HG03439 (cell line): ENCODE measurements around the gene SNAP25.

Experiments
- ATAC-seq: cut with Tn5 transposase; IDR thresholded peaks from one replicate; pipeline ENCODE4 v1.9.1; 2021; ENCODE audit warnings: mild to moderate bottlenecking, moderate library complexity; ENCODE audit not compliant: unreplicated experiment

SNAP25 gene

GRCh38 chr20:10218536-10219451 is at the start of gene SNAP25:
SNAP25 (plus strand) TSS chr20:10218830; CDS start chr20:10275492, 56,662 bp downstream.
- no peak for ATAC-seq

GRCh38 chr20:10169752-10170151 is 48.9 kb upstream of the SNAP25 start:
- no peak for ATAC-seq

DNA sequence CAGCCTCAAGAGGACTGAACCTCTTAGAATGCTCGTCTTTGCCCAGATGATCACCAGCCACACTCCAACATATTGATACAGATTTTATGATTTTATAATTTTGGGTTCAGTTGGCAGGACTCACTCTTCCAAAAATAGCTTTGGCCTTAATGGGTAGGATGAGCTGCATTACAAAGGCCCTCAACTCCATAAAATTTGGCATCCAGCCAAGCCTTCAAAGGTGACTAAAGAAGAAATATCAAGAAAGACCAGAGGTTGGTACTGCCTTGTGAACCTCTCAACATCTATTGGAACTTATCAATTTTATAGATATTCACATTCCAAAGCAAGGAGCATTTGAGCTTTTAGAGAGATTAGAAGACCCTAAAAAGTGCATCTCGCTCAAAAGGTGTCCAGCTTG is 48.4 kb upstream of the SNAP25 start:
- ATAC-seq: no peak

DNA sequence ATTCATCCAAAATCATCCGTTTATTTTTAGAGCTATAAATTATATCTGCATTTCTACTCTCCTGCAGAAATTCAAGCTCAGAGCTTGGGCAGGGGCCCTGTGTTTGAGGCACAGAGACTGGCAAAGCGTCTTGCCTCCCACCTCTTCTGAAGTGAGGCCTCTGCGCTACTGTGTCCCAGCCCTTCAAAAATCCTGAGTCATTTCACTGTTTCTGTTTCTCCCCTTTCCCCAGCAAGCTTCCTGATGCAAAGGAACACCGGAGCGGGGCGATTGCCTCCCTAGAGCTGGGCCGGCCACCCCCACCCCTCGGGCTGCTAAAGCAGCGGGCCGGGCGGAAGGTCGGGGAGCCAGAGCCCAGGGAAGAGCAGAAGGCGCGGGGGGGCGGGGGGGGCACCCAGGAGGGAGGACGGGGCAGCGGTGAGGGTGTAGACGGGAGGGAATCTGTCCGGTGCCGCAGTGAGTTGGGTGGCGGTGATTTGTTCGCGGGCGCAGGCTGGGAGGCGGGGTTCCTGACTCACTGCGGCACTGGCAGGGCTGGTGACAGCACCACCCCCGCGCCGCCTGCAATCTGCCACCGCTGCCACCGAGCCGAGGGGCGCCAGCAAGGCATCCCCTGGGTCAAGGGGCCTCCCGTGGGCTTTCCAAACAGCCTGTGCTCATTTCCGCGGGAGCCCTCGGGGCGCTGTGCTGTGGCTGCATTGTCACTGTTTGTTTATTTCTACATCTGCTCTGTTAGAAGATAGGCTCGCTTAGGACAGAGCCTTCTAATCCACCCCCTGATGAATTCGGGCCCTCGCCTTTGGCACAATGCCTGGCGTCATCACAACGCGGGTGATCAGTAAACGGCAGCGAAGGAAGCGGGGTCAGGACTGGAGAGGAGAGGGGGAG is 46.5 kb upstream of the SNAP25 start:
- no peak for ATAC-seq

DNA sequence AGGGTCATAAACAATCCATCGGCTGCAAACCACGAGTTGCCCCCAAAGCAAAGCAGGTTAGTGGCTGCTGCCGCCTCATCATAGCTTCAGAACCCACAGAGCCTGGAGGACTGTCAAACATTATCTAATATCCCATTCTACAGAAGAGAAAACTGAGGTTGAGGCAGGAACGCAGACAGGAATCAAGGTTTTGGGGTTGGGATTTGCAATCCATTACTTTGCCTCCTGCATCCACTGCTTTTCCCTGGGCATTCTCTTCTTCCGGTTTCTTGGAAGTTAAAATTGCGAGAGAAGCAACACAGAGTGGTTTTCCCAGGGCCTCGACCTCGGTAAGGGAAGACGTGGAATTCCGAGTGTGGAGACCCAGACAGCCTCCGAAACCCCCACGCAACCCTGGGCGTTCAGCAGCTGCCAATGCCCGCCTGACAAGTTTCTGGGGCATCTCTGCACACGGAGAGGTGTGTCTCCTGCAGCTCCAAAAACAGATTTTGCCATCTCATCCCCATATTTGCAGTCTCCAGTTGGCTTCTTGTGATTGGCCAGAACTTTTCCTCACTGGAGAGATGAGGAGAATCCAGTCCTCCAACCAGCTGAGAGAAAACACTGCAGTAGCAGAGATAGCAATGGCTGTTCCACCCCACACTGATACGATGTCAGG is 45.5 kb upstream of the SNAP25 start:
- ATAC-seq: no peak

GRCh38 chr20:10174400-10174799 is 44.2 kb upstream of the SNAP25 start:
- no peak for ATAC-seq

GRCh38 chr20:10177326-10177725 is 41.3 kb upstream of the SNAP25 start:
- ATAC-seq: no peak

GRCh38 chr20:10178091-10178490 is 40.5 kb upstream of the SNAP25 start:
- no peak for ATAC-seq

GRCh38 chr20:10178727-10179313 is 39.8 kb upstream of the SNAP25 start:
- ATAC-seq: no peak

- no peak for ATAC-seq
Observed at GRCh38 chr20:10179574-10180298, 38.9 kb upstream of the SNAP25 start.

GRCh38 chr20:10180651-10181235 is 37.9 kb upstream of the SNAP25 start:
- ATAC-seq: no peak

DNA sequence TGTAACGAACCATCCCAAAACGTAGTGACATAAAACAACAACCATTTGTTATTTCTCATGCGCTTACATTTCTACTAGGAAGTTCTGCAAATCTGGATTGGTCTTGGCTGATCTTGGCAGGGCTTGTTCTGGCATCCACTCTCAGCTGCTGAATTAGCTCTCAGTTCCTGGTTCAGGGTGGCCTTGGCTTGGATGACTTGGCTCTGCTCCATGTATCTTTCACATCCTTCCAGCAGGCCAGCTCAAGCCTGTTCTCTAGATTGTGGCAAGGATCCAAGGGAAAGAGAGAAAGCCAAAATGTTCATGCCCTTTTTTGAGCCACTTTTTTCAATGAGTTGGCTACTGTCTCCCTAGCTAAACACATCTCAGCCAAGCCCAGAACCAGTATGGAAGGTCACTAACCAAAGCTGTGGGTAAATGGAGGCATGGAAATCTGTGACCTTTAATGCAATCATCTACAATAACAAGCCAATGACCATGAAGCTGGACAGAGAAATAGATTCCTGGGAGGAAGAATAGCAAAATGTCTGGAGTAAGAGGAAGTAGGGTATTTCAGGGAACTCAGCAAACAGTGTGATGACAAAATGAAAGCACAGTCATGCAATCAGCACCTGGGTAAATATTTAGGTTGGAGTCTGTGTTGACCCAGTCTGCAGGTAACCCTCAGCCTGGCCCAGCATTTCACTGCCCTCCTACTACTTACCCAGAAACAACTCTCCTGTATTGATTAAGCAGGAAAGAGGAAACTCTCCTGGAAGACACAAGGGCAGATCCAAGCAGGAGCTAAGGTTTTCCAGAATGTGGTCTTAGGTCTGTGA is 32.7 kb upstream of the SNAP25 start:
- no peak for ATAC-seq

DNA sequence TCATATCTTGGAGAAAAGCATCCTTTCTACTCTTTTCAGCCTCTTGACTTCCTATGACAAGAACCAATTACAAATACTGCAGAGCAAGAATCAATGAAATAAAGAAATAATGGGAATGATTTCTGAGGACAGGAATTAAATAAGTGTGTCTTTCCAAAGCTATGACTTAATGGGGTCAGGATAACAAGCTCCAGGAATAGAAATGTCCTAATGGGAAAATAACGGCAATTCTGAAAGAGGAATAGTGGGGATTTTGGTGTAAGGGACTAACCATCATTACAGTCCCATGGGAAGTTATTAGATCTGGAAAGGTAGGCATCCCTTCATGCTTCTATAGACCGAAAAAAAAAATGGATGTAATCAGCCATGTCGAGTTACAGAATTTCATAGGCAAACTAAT is 28.2 kb upstream of the SNAP25 start:
- no peak for ATAC-seq

GRCh38 chr20:10192171-10192570 is 26.5 kb upstream of the SNAP25 start:
- no peak for ATAC-seq

- ATAC-seq: no peak
Observed at GRCh38 chr20:10194166-10194565, 24.5 kb upstream of the SNAP25 start.

- no peak for ATAC-seq
Observed at GRCh38 chr20:10200330-10200729, 18.3 kb upstream of the SNAP25 start.

DNA sequence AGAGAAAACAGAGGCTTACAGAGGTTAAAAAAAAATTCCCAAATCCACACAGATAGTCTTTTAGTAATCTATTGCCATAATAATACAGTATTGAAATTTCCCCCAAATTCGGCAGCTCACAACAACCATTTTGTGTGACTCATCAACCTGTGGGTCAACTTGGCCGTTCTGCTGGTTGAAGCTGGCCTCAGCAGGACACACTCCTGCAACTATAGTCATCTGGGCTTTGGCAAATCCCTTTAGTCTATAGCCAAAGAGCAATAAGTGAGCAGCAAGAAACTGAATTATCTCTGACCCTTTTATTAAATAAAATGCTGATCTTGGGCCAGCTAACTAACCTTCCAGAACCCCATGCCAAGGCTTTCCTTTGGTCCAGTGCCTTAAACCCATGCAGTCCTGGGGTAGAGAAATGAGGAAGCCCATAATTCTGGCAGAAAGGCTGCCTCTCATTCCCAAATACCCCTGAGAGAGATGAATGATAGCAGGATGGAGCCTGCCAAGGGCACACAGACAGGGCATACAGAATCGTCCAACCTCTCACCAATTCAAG is 17.2 kb upstream of the SNAP25 start:
- no peak for ATAC-seq

- no peak for ATAC-seq
Observed at GRCh38 chr20:10209091-10209490, 9.5 kb upstream of the SNAP25 start.

- ATAC-seq: no peak
Observed at GRCh38 chr20:10213526-10213925, 5.1 kb upstream of the SNAP25 start.
